Testis (tissue), 3 donors: ENCODE measurements around the gene ZNF618. TPM values are rescaled to one million over a fixed set of nuclear protein-coding genes. Genes with fewer than 3 reads are reported as not detected.

ENCODE experiments used
- DNase-seq: peaks from one replicate; pipeline ENCODE4 v3.0.0-alpha.2; 2019
- H3K27ac ChIP-seq, 2 donors: fragments of 200-600 bp; sonication (generic); one replicate each; pipeline ENCODE4 v1.5.1; 2019
- H3K27me3 ChIP-seq: fragments of 200-600 bp; sonication (generic); one replicate; pipeline ENCODE4 v1.5.1; 2019
- H3K36me3 ChIP-seq: fragments of 200-600 bp; sonication (generic); one replicate; pipeline ENCODE4 v1.5.1; 2017; ENCODE audit warnings: low read depth; ENCODE audit errors: missing control alignments
- H3K4me1 ChIP-seq: fragments of 200-600 bp; sonication (generic); one replicate; pipeline ENCODE4 v1.5.1; 2019
- H3K4me3 ChIP-seq, 2 donors: fragments of 200-600 bp; sonication (generic); one replicate each; pipeline ENCODE4 v1.5.1; 2017 to 2019
- H3K9me3 ChIP-seq: fragments of 200-600 bp; sonication (generic); one replicate; pipeline ENCODE4 v1.5.1; 2017
- CTCF ChIP-seq, 3 experiments: fragments of 450-650 bp in 2 of 3; fragments of 200-600 bp in 1 of 3; sonication (generic) in 1 of 3; IDR thresholded peaks; one replicate each; pipeline ENCODE4 v1.5.1; 2016 to 2019; ENCODE audit warnings: antibody characterized with exemption in 3 of 3, mild to moderate bottlenecking in 2 of 3, moderate library complexity in 1 of 3
- POLR2A ChIP-seq: fragments of 450-650 bp; IDR thresholded peaks from one replicate; pipeline ENCODE4 v1.6.1; 2017; ENCODE audit warnings: antibody characterized with exemption, mild to moderate bottlenecking, moderate library complexity
- WGBS, 2 donors: methylation state at CpG; one replicate each; pipeline ENCODE4 v1.1.5; 2018; 5-methylcytosine and 5-hydroxymethylcytosine counted together
- intact Hi-C: fragments of 100-400 bp; cut with DNase I; formaldehyde crosslinking; loops from one replicate; pipeline ENCODE4 v1.15.1; 2023; ENCODE audit warnings: low total_unique reads
- polyA plus RNA-seq: library from polyadenylated mRNA; stranded (reverse); fragments of 350-450 nt; fragmentation: Illumina TruSeq; extraction: RNeasy Lipid Tissue Mini Kit (QIAGEN cat#74804); gene quantifications from one replicate; pipeline ENCODE4 v1.2.3, GENCODE V29; 2014; ENCODE audit warnings: low read depth, low replicate concordance; ENCODE audit not compliant: insufficient read depth
- total RNA-seq, 2 donors: library from RNA; depleted of rRNA; stranded (reverse); fragments of >200 nt; gene quantifications; one replicate each; pipeline ENCODE4 v1.2.3, GENCODE V29; 2016

The ZNF618 gene
- total and polyA plus RNA-seq, 3 donors from 2014 or later, result 6.8 to 15.2 (median 14.6) TPM

GRCh38 chr9:113888976-113889375, 12.9 kb downstream of the ZNF618 start:
- intact Hi-C loops, result no loop called here
- TF ChIP-seq POLR2A (no peak), CTCF (IDR thresholded peaks at IDR 0.05) (no peak)
- Histone ChIP-seq H3K9me3 (no peaks in the 10 kb centered on the region), H3K36me3 (no peaks in the 10 kb centered on the region), H3K4me1 (no peaks in the 10 kb centered on the region), H3K27me3 (no peaks in the 10 kb centered on the region), H3K27ac (no peak overlapping the region), H3K4me3 (no peak overlapping the region)
- 95 to 96% methylated on average over 4 of the region's 4 CpGs for WGBS, 2 donors
- DNase-seq, result no peak

- DNase-seq, result no peak
- H3K9me3 ChIP-seq, result no peaks in the 10 kb centered on the region
- no peak for TF ChIP-seq CTCF (IDR thresholded peaks at IDR 0.05)
- TF ChIP-seq POLR2A, result no peak
- H3K4me1 ChIP-seq, result no peaks in the 10 kb centered on the region
- H3K36me3 ChIP-seq, result no peaks in the 10 kb centered on the region
- no peak overlapping the region for H3K27ac ChIP-seq
- no peak overlapping the region for H3K4me3 ChIP-seq
- intact Hi-C loops, result no loop called here
- H3K27me3 ChIP-seq, result no peaks in the 10 kb centered on the region
- 96% methylated on average over 2 of the region's 2 CpGs for WGBS, 2 donors
These were observed 14.6 kb downstream of the ZNF618 start for GRCh38 chr9:113890704-113891103.

GRCh38 chr9:113892861-113893491, 16.9 kb downstream of the ZNF618 start:
- intact Hi-C loops, result no loop called here
- DNase-seq, result no peak
- Histone ChIP-seq H3K4me1 (no peaks in the 10 kb centered on the region), H3K36me3 (no peaks in the 10 kb centered on the region), H3K9me3 (no peaks in the 10 kb centered on the region), H3K27me3 (no peaks in the 10 kb centered on the region), H3K4me3 (no peak overlapping the region), H3K27ac (no peak overlapping the region)
- TF ChIP-seq POLR2A (no peak), CTCF (IDR thresholded peaks at IDR 0.05) (no peak)
- WGBS, 2 donors, result 85 to 91% methylated on average over 6 of the region's 6 CpGs

GRCh38 chr9:113894166-113894565, 18.1 kb downstream of the ZNF618 start:
- Histone ChIP-seq H3K27me3 (no peaks in the 10 kb centered on the region), H3K4me3 (no peak overlapping the region), H3K36me3 (no peaks in the 10 kb centered on the region), H3K27ac (no peak overlapping the region), H3K4me1 (no peaks in the 10 kb centered on the region), H3K9me3 (no peaks in the 10 kb centered on the region)
- DNase-seq, result no peak
- TF ChIP-seq CTCF (IDR thresholded peaks at IDR 0.05), result no peak
- TF ChIP-seq POLR2A, result no peak
- intact Hi-C loops, result no loop called here
- WGBS, 2 donors, result 96 to 97% methylated on average over 1 of the region's 1 CpG

- Histone ChIP-seq H3K4me3 (no peak overlapping the region), H3K4me1 (no peaks in the 10 kb centered on the region), H3K27me3 (no peaks in the 10 kb centered on the region), H3K27ac (no peak overlapping the region), H3K9me3 (no peaks in the 10 kb centered on the region), H3K36me3 (no peaks in the 10 kb centered on the region)
- no peak for DNase-seq
- WGBS, 2 donors, result 81 to 88% methylated on average over 3 of the region's 3 CpGs
- TF ChIP-seq CTCF (IDR thresholded peaks at IDR 0.05), result no peak
- TF ChIP-seq POLR2A, result no peak
- intact Hi-C loops, result no loop called here
These were observed 19.4 kb downstream of the ZNF618 start for GRCh38 chr9:113895526-113895925.
